Measurements from ENCODE around the gene RABGGTA. TPM values are rescaled to one million over a fixed set of nuclear protein-coding genes. Genes with fewer than 3 reads are reported as not detected.
A peak's percentile ranks its signal among the peaks of the same experiment; 100 is the strongest.

Gene RABGGTA
- total and polyA plus RNA-seq, 10 of the 15 experiments (the other 5 are each of a cell fraction or from before 2014, with no cell fraction given), result 19.1 to 75.6 (median 46.9) TPM

- no peak for TF ChIP-seq E2F4 (IDR thresholded peaks at IDR 0.05; ENCODE audit: low read depth, low read length)
- TF ChIP-seq YY1 (IDR thresholded peaks at IDR 0.05; ENCODE audit: low read depth, low read length), result peak; percentile 54; the same call in 1 of the 2 replicates
- TF ChIP-seq DPF2 (IDR thresholded peaks at IDR 0.05), result 0 out of 2 replicates have a peak, but pooled peaks have one; percentile 30
- TF ChIP-seq WRNIP1 (IDR thresholded peaks at IDR 0.05; ENCODE audit: borderline replicate concordance, low read depth, low read length), result no peak
- TF ChIP-seq MXI1 (IDR thresholded peaks at IDR 0.05; ENCODE audit: low read depth, low read length), result no peak
- TF ChIP-seq IKZF2 (IDR thresholded peaks at IDR 0.05), result peak; percentile 62 to 67; a peak in 3 of 4 replicates
- TF ChIP-seq E4F1 (IDR thresholded peaks at IDR 0.05; ENCODE audit: borderline replicate concordance, partially characterized antibody), result peak; percentile 20
- no peak for TF ChIP-seq NFXL1 (IDR thresholded peaks at IDR 0.05; ENCODE audit: borderline replicate concordance)
- no peak for TF ChIP-seq HSF1 (IDR thresholded peaks at IDR 0.05; ENCODE audit: low read depth, low read length)
- no peak for TF ChIP-seq STAT3 (IDR thresholded peaks at IDR 0.05; ENCODE audit: low read depth, low read length)
- TF ChIP-seq SUZ12 (IDR thresholded peaks at IDR 0.05; ENCODE audit: unreplicated experiment), result no peak
- 0 out of 2 replicates have a peak, but pooled peaks have one; percentile 26 for TF ChIP-seq SMARCA5 (IDR thresholded peaks at IDR 0.05)
- TF ChIP-seq HDGF (IDR thresholded peaks at IDR 0.05), result peak; percentile 82
- TF ChIP-seq GABPA (IDR thresholded peaks at IDR 0.05; ENCODE audit: low read depth), result no peak
- no peak for TF ChIP-seq ZZZ3 (IDR thresholded peaks at IDR 0.05; ENCODE audit: control insufficient read depth, insufficient read length, low read depth)
- peak; percentile 53; the same call in 1 of the 2 replicates for TF ChIP-seq EED (IDR thresholded peaks at IDR 0.05; ENCODE audit: low read depth)
- TF ChIP-seq SIX5 (IDR thresholded peaks at IDR 0.05; ENCODE audit: low read depth, low read length, severe bottlenecking), result no peak
- TF ChIP-seq ZBTB33 (IDR thresholded peaks at IDR 0.05), result no peak
- TF ChIP-seq CREB1 (IDR thresholded peaks at IDR 0.05; ENCODE audit: low read depth), result peak; percentile 41; the same call in 1 of the 2 replicates
- TF ChIP-seq NR2F1 (conservative IDR thresholded peaks at IDR 0.05), result no peak
- TF ChIP-seq EZH2 (IDR thresholded peaks at IDR 0.05; ENCODE audit: borderline replicate concordance, control insufficient read depth, low read depth, low read length), result no peak
- TF ChIP-seq ZNF274 (IDR thresholded peaks at IDR 0.05; ENCODE audit: insufficient read depth, insufficient read length), result no peak
- 0 out of 2 replicates have a peak, but pooled peaks have one; percentile 34 for TF ChIP-seq POLR2A (IDR thresholded peaks at IDR 0.05; ENCODE audit: low read depth, low read length)
These were observed 36.4 kb upstream of the RABGGTA start, which contains the start of gene CIDEB (continued) for GRCh38 chr14:24307575-24308341.

Data from GM12878 (cell line).